Stomach smooth muscle (tissue), 2 donors: ENCODE measurements around the gene NKAIN4.

Source experiments
- H3K27ac ChIP-seq: one replicate; pipeline ENCODE4 v1.7.0; 2013; ENCODE audit warnings: mild to moderate bottlenecking, low read length, inconsistent platforms
- H3K27me3 ChIP-seq, 2 donors: one replicate each; pipeline ENCODE4 v1.7.0; 2013; ENCODE audit warnings: low read length in 2 of 2; ENCODE audit not compliant: insufficient read depth in 2 of 2, control insufficient read depth in 1 of 2
- H3K36me3 ChIP-seq, 2 donors: one replicate each; pipeline ENCODE4 v1.7.0; 2013; ENCODE audit warnings: low read length in 2 of 2; ENCODE audit not compliant: control insufficient read depth in 2 of 2, insufficient read depth in 2 of 2
- H3K4me1 ChIP-seq: one replicate; pipeline ENCODE4 v1.7.0; 2013; ENCODE audit warnings: low read length; ENCODE audit not compliant: control insufficient read depth, insufficient read depth
- H3K4me3 ChIP-seq, 2 donors: one replicate each; pipeline ENCODE4 v1.7.0; 2013; ENCODE audit warnings: low read length in 2 of 2
- H3K9ac ChIP-seq, 2 donors: one replicate each; pipeline ENCODE4 v1.7.0; 2013; ENCODE audit warnings: low read length in 2 of 2, mild to moderate bottlenecking in 1 of 2
- H3K9me3 ChIP-seq, 2 donors: one replicate each; pipeline ENCODE4 v1.7.0; 2013; ENCODE audit warnings: low read length in 2 of 2; ENCODE audit not compliant: control insufficient read depth in 2 of 2
- donor health status: healthy.
- donor health status: Pancreatic carcinoma.

The NKAIN4 gene

DNA sequence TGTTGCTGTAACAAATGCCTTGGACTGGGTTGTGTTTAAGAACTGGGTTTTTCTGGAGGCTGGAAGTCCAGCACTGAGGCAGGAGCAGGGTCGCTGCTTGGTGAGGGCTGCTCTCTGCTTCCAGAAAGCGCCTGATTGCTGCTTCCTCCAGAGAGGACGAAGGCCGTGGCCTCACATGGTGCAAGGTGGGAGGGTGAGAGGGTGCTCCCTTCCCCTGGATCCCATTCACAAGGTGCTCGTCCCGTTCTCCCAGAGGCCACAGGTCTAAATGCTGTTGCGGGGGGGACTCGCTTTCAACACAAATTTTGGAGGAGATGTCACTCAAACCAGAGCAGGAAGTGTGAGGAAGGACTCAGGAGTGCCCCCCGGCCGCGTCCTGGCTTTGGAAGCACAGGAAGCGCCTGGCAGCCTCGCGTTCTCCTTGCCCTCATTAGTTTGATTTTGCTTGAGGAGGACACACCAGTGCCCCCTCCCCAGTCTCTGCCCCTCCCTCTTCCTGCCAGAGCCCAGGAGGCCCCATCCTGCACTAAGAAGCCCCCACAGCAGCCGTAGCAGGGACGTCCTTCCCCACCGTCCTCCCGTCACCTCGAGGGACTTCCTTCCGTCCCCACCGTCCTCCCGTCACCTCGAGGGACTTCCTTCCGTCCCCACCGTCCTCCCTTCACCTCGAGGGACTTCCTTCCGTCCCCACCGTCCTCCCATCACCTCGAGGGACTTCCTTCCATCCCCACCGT, 7.7 kb upstream of the NKAIN4 start:
- H3K27me3 ChIP-seq: peaks cover 13 to 35% of the 10 kb centered on the region in 2 donors
- H3K4me3 ChIP-seq: no peak overlapping the region
- H3K9ac ChIP-seq: no peak overlapping the region
- no peaks in the 10 kb centered on the region for H3K9me3 ChIP-seq
- H3K27ac ChIP-seq: no peak overlapping the region
- H3K36me3 ChIP-seq: no peaks in the 10 kb centered on the region
- H3K4me1 ChIP-seq: no peaks in the 10 kb centered on the region

- H3K9me3 ChIP-seq: no peaks in the 10 kb centered on the region
- no peak overlapping the region for H3K4me3 ChIP-seq
- H3K27ac ChIP-seq: no peak overlapping the region
- no peaks in the 10 kb centered on the region for H3K4me1 ChIP-seq
- H3K27me3 ChIP-seq: peaks cover 13 to 35% of the 10 kb centered on the region in 2 donors
- no peak overlapping the region for H3K9ac ChIP-seq
- H3K36me3 ChIP-seq: no peaks in the 10 kb centered on the region
These were observed 7.0 kb upstream of the NKAIN4 start for GRCh38 chr20:63261060-63261794.

DNA sequence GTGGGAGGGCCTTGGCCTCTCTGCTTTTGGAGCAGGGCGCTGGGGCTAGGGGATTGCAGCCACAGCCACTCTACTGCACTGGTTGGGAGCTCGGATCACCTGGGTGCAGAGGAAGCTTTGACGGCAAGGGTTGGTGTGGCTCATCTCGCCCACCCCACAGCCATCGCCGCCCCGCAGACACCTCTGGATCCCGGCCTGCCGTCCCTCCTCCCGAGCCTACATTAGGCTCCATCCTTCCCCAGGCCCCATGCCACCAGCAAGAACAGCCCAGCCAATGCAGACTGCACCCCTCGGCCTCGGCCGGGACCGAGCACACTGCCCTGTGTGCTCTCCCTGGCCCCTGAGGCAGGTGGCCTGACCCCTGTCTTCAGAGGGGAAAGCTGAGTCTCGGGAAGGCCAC, 6.3 kb upstream of the NKAIN4 start:
- Histone ChIP-seq H3K4me1 (no peaks in the 10 kb centered on the region), H3K4me3 (no peak overlapping the region), H3K27ac (no peak overlapping the region), H3K9me3 (no peaks in the 10 kb centered on the region), H3K27me3 (peaks cover 18 to 33% of the 10 kb centered on the region in 2 donors), H3K36me3 (no peaks in the 10 kb centered on the region), H3K9ac (no peak overlapping the region)

- H3K9ac ChIP-seq: no peak overlapping the region
- no peaks in the 10 kb centered on the region for H3K9me3 ChIP-seq
- no peaks in the 10 kb centered on the region for H3K4me1 ChIP-seq
- H3K27ac ChIP-seq: no peak overlapping the region
- no peak overlapping the region for H3K4me3 ChIP-seq
- peaks cover 25 to 39% of the 10 kb centered on the region in 2 donors for H3K27me3 ChIP-seq
- no peaks in the 10 kb centered on the region for H3K36me3 ChIP-seq
These were observed 5.6 kb upstream of the NKAIN4 start for GRCh38 chr20:63259734-63260460.

DNA sequence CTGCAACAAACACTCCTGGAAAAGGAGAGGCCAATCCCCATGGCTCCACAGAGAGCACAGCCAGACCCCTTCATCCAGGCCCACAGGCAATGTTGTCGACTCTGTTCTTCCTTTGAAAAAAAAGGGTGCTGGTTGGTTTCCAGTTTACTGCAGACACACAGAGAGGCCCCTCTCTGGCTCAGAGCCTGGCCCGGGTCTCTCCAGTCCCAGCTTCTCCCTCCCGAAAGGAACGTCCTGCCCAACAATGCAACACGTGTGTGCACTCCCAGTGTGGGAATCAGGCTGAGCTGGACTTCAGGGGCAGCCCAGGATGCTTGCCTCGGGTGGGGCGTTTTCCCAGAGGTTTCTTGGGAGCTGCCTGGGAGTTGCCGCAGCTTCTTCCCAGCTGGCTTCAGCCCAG, 4.5 kb upstream of the NKAIN4 start:
- Histone ChIP-seq H3K36me3 (no peaks in the 10 kb centered on the region), H3K27me3 (peaks cover 29 to 34% of the 10 kb centered on the region in 2 donors), H3K4me3 (no peak overlapping the region), H3K4me1 (peaks cover 6% of the 10 kb centered on the region), H3K27ac (no peak overlapping the region), H3K9me3 (no peaks in the 10 kb centered on the region), H3K9ac (no peak overlapping the region)

- Histone ChIP-seq H3K36me3 (no peaks in the 10 kb centered on the region), H3K27me3 (peaks cover 38 to 39% of the 10 kb centered on the region in 2 donors), H3K9me3 (no peaks in the 10 kb centered on the region), H3K9ac (no peak overlapping the region), H3K4me3 (no peak overlapping the region), H3K4me1 (peaks cover 10% of the 10 kb centered on the region), H3K27ac (no peak overlapping the region)
These were observed 3.4 kb upstream of the NKAIN4 start for GRCh38 chr20:63257629-63258028.

GRCh38 chr20:63256954-63257353, 2.7 kb upstream of the NKAIN4 start:
- no peak overlapping the region for H3K4me3 ChIP-seq
- no peaks in the 10 kb centered on the region for H3K36me3 ChIP-seq
- peaks cover 43 to 44% of the 10 kb centered on the region in 2 donors for H3K27me3 ChIP-seq
- peaks cover 10% of the 10 kb centered on the region for H3K4me1 ChIP-seq
- no peak overlapping the region for H3K9ac ChIP-seq
- H3K27ac ChIP-seq: no peak overlapping the region
- no peaks in the 10 kb centered on the region for H3K9me3 ChIP-seq

- H3K9me3 ChIP-seq: no peaks in the 10 kb centered on the region
- H3K36me3 ChIP-seq: no peaks in the 10 kb centered on the region
- peaks cover 35 to 46% of the 10 kb centered on the region in 2 donors for H3K27me3 ChIP-seq
- H3K4me3 ChIP-seq: no peak overlapping the region
- no peak overlapping the region for H3K9ac ChIP-seq
- no peak overlapping the region for H3K27ac ChIP-seq
- H3K4me1 ChIP-seq: peaks cover 10% of the 10 kb centered on the region
These were observed 1.9 kb upstream of the NKAIN4 start for GRCh38 chr20:63255931-63256704.

DNA sequence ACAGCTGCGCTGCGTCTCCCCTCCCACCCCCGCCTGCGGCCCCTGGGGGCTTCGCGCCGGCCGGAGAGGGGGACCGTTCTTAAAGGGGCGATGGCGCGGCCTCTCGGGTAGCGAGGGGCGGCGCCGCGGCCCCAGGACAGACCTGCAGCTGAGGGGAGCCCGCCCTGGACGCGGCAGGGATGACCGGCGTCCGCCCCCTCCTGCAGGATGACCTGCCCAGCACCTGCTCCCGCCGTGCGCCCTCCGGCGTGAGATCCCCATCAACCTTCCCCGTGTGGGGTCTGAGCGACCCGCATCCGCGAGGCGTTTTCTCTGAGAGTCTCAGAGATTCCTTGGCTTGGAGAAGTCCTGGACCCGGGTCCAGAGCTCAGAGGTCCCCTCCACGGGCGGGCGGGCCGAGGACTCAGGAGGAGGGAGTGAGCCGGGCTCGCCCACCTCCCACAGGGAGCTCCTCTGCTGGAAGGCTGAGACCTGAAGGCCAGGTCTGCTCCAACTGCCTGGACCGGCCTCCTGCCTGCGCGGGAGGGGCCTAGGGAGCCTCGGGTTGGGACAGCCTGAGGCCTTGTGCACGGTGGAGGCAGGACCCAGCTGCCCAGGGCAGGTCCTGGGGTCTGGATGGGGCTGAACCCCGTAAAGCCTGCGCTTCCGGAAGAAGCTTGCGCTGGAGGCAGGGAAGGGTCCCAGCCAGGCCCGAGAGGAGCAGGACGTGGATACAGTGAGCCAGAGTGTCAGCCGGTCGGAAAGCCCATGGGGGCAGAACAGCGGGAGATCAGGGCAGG, 532 bp upstream of the NKAIN4 start:
- H3K36me3 ChIP-seq: no peaks in the 10 kb centered on the region
- peaks cover 39 to 47% of the 10 kb centered on the region in 2 donors for H3K27me3 ChIP-seq
- H3K27ac ChIP-seq: no peak overlapping the region
- H3K4me1 ChIP-seq: peaks cover 10% of the 10 kb centered on the region
- no peak overlapping the region for H3K9ac ChIP-seq
- H3K9me3 ChIP-seq: no peaks in the 10 kb centered on the region
- no peak overlapping the region for H3K4me3 ChIP-seq
